GM10266 (cell line): ENCODE results near the gene NLRP9.

Experiments
- DNase-seq: peaks from one replicate; pipeline ENCODE4 v3.0.0; 2012; ENCODE audit errors: extremely low spot score
- TF ChIP-seq, protein P1 (sequence below): IDR thresholded peaks from 2 replicates; pipeline ENCODE4 v1.5.1; 2012; ENCODE audit warnings: mild to moderate bottlenecking, low read depth; ENCODE audit not compliant: control insufficient read depth, insufficient read depth; ENCODE audit errors: missing control alignments

The NLRP9 gene

DNA sequence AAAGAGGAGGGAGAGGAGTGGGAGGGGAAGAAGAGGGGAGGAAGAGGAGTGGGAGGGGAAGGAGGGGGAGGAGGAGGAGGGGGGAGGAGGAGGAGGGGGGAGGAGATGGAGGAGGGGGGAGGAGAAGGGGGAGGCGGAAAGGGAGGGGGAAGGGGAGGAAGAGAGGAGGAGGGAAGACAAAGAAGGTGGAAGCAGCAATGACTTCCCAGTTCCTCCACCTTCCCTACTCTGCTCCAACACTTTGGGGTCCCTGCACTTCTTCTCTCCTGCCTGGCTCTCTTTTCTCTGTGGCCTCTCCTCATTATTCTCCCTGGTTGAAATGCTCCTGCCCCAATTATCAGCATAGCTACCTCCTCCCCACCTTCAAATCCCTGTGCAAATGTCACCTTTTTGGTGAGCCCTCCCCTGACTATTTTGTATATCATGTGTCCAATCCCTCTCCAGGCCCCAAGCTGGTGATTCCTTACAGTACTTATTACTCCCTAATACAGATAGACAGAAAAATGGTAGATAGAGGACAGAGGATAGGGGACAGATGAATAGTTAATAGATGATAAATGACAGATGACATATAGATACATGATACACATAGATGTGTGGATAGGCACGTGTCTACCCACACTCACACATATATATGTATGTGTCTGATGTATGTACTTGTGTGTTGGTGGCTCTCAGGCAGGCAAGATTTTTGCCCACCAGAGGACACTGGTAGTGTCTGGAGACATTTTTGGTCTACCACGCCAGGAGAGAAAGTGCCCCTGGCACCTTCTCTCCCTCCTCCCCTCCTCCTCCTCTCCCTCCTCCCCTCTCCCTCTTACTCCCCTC is 25.2 kb downstream of the NLRP9 start:
- TF ChIP-seq, protein P1, sequence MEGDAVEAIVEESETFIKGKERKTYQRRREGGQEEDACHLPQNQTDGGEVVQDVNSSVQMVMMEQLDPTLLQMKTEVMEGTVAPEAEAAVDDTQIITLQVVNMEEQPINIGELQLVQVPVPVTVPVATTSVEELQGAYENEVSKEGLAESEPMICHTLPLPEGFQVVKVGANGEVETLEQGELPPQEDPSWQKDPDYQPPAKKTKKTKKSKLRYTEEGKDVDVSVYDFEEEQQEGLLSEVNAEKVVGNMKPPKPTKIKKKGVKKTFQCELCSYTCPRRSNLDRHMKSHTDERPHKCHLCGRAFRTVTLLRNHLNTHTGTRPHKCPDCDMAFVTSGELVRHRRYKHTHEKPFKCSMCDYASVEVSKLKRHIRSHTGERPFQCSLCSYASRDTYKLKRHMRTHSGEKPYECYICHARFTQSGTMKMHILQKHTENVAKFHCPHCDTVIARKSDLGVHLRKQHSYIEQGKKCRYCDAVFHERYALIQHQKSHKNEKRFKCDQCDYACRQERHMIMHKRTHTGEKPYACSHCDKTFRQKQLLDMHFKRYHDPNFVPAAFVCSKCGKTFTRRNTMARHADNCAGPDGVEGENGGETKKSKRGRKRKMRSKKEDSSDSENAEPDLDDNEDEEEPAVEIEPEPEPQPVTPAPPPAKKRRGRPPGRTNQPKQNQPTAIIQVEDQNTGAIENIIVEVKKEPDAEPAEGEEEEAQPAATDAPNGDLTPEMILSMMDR: no peak
- peak; percentile 38 for DNase-seq

DNA sequence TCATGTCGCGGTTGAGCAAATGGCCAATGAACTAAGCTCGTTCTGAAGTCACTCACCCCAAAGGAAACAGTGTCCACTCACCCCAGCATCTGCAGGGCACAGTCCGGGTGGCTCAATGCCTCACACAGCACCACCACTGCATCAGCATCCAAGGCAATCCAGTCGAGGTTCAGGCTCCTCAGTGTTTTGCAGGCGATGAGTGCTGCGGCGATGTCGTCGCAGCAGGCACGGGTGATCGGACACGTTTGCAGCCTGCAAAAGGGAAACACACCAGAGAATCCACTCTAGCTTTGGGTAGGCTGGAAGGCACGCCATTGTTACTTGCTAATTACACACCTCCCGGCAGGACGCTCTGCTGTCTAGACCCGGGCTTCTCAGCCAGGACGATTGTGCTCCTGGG is 26.5 kb downstream of the NLRP9 start:
- TF ChIP-seq, protein P1: no peak
- no peak for DNase-seq

DNA sequence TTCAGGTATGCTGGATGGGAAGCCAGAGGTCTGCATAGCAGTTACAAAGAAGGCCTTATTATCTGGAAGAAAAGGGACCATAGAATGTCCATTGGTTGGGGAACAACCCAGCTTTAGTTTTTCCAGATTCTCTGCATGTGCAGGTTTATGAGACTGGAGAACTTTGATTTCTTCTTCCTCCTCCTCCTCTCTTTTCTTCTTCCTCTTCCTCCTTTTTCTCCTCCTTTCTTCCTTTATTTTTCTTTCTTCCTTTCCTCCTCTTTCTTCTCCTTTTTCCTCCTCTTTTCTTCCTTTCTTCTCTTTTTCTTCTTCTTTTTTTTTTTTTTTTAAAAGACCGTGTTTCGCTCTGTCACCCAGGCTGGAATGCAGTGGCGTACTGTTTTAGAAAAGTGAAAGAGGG is 32.2 kb downstream of the NLRP9 start:
- TF ChIP-seq, protein P1: no peak
- no peak for DNase-seq

DNA sequence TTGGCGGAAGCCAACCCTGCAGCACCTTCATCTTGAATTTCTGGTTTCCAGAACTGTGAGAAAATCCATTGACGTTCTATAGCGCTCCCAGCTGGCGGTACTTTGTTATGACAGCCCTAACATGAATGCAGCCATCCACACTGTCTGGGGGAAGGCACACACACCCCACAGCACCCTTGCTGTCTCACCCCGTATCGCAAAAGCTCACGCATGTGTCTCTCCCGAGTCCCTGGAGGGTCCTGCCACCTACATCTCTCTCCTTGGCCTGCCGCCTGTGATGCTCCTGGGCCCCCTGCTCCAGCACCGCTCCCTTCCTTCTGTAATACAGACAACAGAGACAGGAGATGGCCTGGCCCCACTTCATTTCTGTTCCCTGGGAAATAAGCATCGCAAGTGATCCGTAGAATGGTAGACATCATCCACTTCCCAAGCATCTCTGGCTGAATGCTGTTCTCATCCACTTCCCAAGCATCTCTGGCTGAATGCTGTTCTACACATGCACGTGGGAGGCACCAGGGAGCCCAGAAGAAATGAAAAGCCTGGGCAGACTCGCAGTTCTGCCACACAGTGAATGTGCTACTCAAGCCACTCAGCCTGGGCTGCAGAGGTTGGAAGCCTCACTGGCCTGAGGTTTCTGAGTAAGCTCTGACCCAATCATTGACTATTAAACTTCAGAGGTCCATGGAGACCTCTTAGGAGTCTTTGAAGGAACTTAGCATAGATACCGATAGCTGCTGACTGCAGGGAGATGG is 33.5 kb downstream of the NLRP9 start:
- no peak for DNase-seq
- TF ChIP-seq, protein P1: peak; percentile 24

DNA sequence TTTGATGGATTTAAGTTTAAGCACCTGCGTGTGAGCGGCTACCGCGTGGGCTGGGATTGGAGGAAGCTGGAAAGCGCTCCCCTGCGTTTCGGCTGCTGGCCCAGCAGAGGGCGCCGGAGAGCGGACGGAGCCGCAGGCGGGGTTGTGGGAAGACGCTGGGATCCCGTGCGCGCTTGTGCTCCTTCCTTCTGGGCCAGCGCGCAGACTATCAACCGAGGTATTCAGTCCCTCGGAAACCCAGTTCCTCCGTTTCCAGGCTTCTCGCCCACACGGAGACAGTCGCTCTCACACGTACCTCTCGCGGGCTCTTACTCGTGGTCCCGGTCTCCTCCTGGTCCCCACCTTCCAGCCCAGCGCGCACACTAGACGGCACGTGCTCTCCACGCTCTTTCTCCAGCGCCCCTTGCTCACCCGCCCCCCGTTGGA is 34.4 kb downstream of the NLRP9 start:
- TF ChIP-seq, protein P1: peak; percentile 55
- DNase-seq: peak; percentile 45

DNA sequence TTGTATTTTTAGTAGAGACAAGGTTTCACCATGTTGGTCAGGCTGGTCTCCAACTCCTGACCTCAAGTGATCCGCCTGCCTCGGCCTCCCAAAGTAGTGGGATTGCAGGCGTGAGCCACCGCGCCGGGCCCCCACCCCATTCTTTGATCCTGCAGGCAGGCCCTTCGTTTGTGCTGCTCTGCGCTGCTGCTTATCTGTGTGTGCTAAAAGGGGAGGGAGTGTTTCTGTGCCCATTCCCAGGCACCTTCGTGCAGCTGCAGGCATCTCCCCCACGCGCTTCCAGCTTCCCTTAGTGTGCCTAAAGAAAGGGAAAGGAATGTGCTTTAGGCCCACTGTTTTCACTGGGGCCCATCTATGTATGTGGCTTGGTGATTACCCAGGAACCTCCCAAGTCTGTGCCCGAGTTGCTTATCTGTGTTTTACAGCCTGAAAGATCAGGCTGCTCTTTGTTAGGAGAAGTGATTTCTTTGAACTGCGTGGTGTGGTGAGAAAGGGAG is 36.0 kb downstream of the NLRP9 start:
- TF ChIP-seq, protein P1: no peak
- no peak for DNase-seq
